Suppressor macrophage treated with lipopolysaccharide for 4 hours (primary cell): Measurements from ENCODE around the gene OR2B6.

Experiments
- DNase-seq: peaks from one replicate; pipeline ENCODE4 v3.0.0-alpha.2; 2020

Gene OR2B6

DNA sequence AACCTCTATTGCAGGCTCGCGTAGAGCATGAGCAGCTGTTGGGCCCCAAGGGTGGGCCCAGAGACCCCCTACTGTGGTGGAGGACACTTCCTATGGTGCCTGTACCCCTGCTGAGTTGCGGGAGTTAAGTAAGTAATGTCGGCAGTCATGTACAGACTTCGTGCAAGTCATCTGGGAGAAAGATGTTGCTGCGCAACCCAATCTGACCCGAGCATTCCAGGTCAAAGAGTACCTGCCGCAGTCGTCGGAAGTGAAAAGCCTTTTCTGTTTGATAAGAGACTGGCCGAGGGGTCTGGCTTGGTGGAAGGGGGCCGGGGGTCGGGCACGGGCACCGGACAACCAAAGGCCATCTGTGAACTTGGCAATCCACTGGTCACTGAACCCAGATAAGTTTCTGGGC, 44.3 kb downstream of the OR2B6 start:
- DNase-seq, result no peak

- no peak for DNase-seq
Measured at GRCh38 chr6:28001751-28002150, 44.7 kb downstream of the OR2B6 start.

DNA sequence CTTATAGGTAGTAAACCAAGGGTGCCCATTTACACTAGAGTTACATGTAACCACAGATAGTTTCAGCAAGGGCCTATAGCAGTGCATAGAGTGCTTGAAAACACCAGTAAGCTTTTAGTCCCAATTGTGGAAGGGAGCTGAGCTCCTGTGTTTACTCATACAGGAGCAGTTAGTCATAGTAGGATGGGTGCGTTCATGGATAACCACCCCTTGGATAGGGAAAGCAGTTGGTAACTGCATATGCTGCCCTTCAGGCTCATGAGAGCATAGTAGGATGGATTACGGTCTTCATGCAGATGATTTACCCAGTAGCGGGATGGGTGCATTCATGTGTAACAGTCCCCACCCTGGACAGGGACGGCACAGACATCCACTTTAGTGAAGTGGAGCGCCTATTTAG, 45.1 kb downstream of the OR2B6 start:
- DNase-seq, result no peak

DNA sequence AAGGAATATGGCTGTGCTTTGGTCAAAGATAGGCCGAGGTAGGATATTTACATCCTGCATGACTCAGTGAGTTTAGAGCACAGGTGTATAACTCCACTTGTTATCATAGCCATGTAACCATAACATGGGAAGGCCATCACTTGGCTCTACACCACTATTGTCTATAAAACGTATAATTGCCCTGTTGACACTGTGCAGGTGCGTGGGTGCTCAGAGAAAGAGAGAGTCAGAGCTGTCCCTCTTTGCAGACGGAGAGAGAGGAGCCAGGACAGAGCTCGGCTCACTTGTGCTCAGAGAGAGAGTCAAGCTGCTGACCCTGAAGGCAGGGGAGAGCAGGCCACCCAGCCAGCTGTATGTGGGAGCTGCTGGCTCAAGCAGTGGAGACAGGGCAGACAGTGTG, 46.0 kb downstream of the OR2B6 start:
- no peak for DNase-seq

DNA sequence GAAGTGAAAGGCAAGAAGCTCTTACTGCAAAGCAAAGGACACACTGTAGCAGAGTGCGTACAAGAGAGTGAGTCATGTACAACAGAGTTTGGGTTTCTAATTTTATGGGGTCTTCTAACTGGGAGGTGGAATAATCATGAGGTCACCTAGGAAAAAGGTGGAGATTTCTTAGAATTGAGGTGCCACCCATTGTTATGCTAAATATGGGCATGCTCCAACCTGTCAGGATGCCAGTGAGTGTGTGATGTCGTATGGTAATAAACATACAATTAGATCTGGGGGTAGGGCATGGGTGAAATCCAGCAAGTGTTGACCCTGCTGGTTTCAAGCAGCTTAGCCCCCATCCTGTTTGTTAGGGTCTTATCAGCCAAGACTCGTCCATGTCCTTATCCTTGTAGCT, 46.6 kb downstream of the OR2B6 start:
- no peak for DNase-seq

GRCh38 chr6:28004350-28005151, 47.5 kb downstream of the OR2B6 start:
- no peak for DNase-seq

DNA sequence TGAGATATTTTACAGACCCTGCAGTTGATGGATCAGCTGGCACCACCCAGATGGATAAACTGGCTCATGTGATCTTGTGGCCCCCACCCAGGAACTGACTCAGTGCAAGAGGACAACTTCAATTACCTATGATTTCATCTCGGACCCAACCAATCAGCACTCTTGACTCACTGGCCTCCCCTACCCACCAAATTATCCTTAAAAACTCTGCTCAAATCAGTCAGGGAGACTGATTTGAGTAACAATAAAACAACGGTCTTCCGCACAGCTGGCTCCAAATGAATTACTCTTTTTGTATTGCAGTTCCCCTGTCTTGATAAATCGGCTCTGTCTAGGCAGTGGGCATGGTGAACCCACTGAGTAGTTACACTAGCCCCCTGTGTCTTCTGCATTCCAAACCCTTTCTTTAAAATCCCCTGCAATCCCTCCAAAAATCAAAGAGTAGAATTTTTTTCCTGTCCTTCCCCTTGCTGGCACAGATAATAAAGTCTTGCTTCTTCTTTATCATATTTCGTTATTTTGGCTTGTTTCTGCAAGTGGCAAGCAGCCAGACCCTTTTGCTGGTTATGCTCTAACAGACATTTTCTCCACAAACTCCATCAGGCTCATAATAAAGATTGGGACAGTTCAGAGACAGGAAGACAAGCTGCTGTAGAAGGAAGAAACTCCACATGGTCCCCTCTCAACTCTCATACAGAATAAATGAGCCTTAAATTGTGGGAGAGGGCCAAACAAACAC, 48.3 kb downstream of the OR2B6 start:
- no peak for DNase-seq

- DNase-seq, result no peak
Measured at GRCh38 chr6:28005975-28006374, 48.9 kb downstream of the OR2B6 start.
